ENCODE results near the gene SSTR3. TPM values are rescaled to one million over a fixed set of nuclear protein-coding genes. Genes with fewer than 3 reads are reported as not detected.

Gene SSTR3
- total and polyA plus RNA-seq, 10 of the 15 experiments (the other 5 are each of a cell fraction or from before 2014, with no cell fraction given): 0.03 to 4.5 (median 2.4) TPM

DNA sequence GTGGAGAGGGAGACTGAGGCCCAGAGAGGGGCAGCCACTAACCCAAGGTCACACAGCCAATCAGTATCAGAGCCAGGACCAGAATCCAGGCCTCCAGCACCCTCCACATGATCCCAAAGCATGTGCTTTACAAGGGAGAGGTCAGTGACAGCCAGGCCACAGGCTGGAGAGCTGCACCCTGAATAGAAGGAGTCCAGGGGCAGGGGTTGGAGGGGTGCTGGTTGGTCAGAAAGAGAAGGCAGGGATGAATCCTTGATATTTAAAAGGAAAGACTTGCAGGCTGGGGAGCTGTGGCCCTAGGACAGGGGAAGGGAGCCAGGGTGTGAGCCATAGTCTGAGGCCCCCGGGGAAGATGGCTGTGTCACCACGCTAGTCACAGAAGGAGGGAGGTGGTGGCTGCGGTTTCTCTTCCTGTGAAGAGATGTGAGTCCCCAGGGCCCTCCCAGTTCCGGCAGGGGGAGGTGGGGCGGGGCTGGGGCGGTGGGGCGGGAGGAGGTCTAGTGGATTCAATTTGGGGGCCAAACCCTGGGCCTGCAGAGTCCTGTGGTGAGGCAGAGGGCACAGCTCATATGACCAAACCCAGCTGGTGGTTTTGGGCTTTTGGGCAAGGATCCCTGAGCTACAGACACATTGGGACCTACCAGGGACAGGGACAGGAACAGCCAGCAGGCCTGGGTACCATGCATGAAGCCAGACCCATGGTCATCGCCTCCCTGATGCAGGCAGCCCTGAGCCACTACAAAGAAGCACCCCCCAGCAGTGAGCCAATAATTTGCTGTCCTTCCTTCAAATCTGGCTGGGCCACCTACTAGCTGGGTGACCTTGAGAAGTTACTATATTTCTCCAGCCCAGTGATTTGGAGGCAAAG, 17.8 kb upstream of the SSTR3 start (continued):
- TF ChIP-seq, protein P1, sequence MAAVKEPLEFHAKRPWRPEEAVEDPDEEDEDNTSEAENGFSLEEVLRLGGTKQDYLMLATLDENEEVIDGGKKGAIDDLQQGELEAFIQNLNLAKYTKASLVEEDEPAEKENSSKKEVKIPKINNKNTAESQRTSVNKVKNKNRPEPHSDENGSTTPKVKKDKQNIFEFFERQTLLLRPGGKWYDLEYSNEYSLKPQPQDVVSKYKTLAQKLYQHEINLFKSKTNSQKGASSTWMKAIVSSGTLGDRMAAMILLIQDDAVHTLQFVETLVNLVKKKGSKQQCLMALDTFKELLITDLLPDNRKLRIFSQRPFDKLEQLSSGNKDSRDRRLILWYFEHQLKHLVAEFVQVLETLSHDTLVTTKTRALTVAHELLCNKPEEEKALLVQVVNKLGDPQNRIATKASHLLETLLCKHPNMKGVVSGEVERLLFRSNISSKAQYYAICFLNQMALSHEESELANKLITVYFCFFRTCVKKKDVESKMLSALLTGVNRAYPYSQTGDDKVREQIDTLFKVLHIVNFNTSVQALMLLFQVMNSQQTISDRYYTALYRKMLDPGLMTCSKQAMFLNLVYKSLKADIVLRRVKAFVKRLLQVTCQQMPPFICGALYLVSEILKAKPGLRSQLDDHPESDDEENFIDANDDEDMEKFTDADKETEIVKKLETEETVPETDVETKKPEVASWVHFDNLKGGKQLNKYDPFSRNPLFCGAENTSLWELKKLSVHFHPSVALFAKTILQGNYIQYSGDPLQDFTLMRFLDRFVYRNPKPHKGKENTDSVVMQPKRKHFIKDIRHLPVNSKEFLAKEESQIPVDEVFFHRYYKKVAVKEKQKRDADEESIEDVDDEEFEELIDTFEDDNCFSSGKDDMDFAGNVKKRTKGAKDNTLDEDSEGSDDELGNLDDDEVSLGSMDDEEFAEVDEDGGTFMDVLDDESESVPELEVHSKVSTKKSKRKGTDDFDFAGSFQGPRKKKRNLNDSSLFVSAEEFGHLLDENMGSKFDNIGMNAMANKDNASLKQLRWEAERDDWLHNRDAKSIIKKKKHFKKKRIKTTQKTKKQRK (IDR thresholded peaks at IDR 0.05; ENCODE audit: low read depth, low read length): no peak
- TF ChIP-seq DPF2 (IDR thresholded peaks at IDR 0.05): peak; percentile 49; the same call in 1 of the 2 replicates
- no peak for TF ChIP-seq BACH1 (IDR thresholded peaks at IDR 0.05; ENCODE audit: borderline replicate concordance)
- TF ChIP-seq RBBP5 (conservative IDR thresholded peaks at IDR 0.05): no peak
- peak; percentile 63; the same call in 1 of the 2 replicates for TF ChIP-seq CBFB (IDR thresholded peaks at IDR 0.05; ENCODE audit: low read depth)
- TF ChIP-seq, protein P2, sequence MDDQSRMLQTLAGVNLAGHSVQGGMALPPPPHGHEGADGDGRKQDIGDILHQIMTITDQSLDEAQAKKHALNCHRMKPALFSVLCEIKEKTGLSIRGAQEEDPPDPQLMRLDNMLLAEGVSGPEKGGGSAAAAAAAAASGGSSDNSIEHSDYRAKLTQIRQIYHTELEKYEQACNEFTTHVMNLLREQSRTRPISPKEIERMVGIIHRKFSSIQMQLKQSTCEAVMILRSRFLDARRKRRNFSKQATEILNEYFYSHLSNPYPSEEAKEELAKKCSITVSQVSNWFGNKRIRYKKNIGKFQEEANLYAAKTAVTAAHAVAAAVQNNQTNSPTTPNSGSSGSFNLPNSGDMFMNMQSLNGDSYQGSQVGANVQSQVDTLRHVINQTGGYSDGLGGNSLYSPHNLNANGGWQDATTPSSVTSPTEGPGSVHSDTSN (IDR thresholded peaks at IDR 0.05; ENCODE audit: insufficient replicate concordance, low read depth, low read length): no peak
- TF ChIP-seq NRF1 (conservative IDR thresholded peaks at IDR 0.05; ENCODE audit: low read depth, low read length): no peak
- no peak; the same call in 1 of the 2 replicates for TF ChIP-seq STAT1 (conservative IDR thresholded peaks at IDR 0.05)
- TF ChIP-seq RFX5 (IDR thresholded peaks at IDR 0.05; ENCODE audit: low read depth, low read length): no peak
- TF ChIP-seq TAF1 (IDR thresholded peaks at IDR 0.05; ENCODE audit: borderline replicate concordance, low read depth, low read length): peak; percentile 53; the same call in 1 of the 2 replicates
- no peak for TF ChIP-seq NR2F1 (conservative IDR thresholded peaks at IDR 0.05)
- no peak for TF ChIP-seq RELA (IDR thresholded peaks at IDR 0.05; ENCODE audit: borderline replicate concordance, partially characterized antibody)
- no peak for TF ChIP-seq NR2C1 (IDR thresholded peaks at IDR 0.05)
- no peak for TF ChIP-seq SMC3 (IDR thresholded peaks at IDR 0.05; ENCODE audit: borderline replicate concordance, low read length)
- no peak for TF ChIP-seq HDAC2 (IDR thresholded peaks at IDR 0.05)
- TF ChIP-seq MXI1 (IDR thresholded peaks at IDR 0.05; ENCODE audit: low read depth, low read length): 0 out of 2 replicates have a peak, but pooled peaks have one; percentile 24

Data from GM12878 (cell line).